ENCODE measurements around the gene BRD3OS.

- TF ChIP-seq SP1 (IDR thresholded peaks at IDR 0.05) (no peak), ARNT (IDR thresholded peaks at IDR 0.05) (no peak), HDGF (IDR thresholded peaks at IDR 0.05; ENCODE audit: borderline replicate concordance) (no peak), BHLHE40 (IDR thresholded peaks at IDR 0.05; ENCODE audit: borderline replicate concordance) (no peak), LEF1 (IDR thresholded peaks at IDR 0.05; ENCODE audit: borderline replicate concordance) (no peak), CTBP1 (IDR thresholded peaks at IDR 0.05; ENCODE audit: borderline replicate concordance) (no peak), TARDBP (IDR thresholded peaks at IDR 0.05) (no peak), PKNOX1 (IDR thresholded peaks at IDR 0.05) (no peak), FOXM1 (IDR thresholded peaks at IDR 0.05; ENCODE audit: borderline replicate concordance) (no peak), L3MBTL2 (conservative IDR thresholded peaks at IDR 0.05) (no peak), FOXK2 (IDR thresholded peaks at IDR 0.05) (no peak), SUZ12 (IDR thresholded peaks at IDR 0.05) (no peak), FOXA1 (IDR thresholded peaks at IDR 0.05) (no peak), ELF4 (IDR thresholded peaks at IDR 0.05) (no peak)
Observed at GRCh38 chr9:134059661-134060395, 34.5 kb downstream of the BRD3OS start.
